ENCODE data around the gene NAALADL2.

Gene NAALADL2

DNA sequence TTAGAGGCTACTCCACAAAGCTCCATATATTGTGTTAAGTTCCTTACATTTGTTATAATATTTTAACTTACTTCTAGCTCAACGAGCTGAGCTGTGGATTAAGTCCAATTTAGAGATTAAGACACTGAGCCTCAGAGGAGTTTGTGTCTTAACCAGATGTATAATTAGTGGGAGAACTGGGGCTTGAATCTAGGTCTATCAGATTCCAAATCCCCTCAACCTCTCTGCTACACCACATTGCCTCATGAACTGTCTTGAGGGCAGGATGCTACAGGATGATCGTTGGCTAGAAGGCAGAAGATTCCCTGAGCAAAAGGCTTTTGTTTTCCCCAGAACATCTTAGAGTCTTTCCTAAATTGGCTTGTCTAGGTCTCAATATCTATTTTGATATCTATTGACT, 890.8 kb downstream of the NAALADL2 start:
- Histone ChIP-seq H3K27me3 (replicated peaks) (no peaks in the 10 kb centered on the region), H3K27ac (no peak overlapping the region), H3K4me3 (ENCODE audit: low read depth, low read length) (no peak overlapping the region), H3K36me3 (replicated peaks) (no peaks in the 10 kb centered on the region)
- no peak for DNase-seq
- TF ChIP-seq, protein P1, sequence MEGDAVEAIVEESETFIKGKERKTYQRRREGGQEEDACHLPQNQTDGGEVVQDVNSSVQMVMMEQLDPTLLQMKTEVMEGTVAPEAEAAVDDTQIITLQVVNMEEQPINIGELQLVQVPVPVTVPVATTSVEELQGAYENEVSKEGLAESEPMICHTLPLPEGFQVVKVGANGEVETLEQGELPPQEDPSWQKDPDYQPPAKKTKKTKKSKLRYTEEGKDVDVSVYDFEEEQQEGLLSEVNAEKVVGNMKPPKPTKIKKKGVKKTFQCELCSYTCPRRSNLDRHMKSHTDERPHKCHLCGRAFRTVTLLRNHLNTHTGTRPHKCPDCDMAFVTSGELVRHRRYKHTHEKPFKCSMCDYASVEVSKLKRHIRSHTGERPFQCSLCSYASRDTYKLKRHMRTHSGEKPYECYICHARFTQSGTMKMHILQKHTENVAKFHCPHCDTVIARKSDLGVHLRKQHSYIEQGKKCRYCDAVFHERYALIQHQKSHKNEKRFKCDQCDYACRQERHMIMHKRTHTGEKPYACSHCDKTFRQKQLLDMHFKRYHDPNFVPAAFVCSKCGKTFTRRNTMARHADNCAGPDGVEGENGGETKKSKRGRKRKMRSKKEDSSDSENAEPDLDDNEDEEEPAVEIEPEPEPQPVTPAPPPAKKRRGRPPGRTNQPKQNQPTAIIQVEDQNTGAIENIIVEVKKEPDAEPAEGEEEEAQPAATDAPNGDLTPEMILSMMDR (IDR thresholded peaks at IDR 0.05; ENCODE audit: low read depth, low read length, missing control alignments): no peak
- in situ Hi-C loops (cut with HindIII; ENCODE audit: low pct_ligation_motif_present, low sequenced_read_pairs): no loop called here

DNA sequence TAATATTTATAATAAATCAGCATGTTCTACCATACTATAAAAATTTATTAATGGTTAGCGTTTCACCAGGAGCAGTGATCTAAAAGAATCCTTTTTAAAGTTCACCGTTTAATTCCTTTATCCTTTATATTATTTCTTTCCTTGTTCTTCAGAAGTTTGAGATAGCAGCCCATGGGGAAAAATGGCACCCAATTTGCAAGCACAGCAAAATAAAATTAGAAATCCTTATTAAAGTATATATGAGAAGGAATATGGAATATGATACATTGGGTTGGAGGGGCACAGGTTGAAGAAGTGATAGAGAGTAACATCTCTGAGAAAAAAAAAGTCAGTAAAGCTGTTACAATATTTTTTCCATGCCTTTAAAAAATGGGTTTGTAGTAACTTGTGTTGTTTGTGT, 892.0 kb downstream of the NAALADL2 start:
- DNase-seq: no peak
- H3K4me3 ChIP-seq (ENCODE audit: low read depth, low read length): no peak overlapping the region
- no peak overlapping the region for H3K27ac ChIP-seq
- H3K36me3 ChIP-seq (replicated peaks): no peaks in the 10 kb centered on the region
- in situ Hi-C loops (cut with HindIII; ENCODE audit: low pct_ligation_motif_present, low sequenced_read_pairs): no loop called here
- no peaks in the 10 kb centered on the region for H3K27me3 ChIP-seq (replicated peaks)
- TF ChIP-seq, protein P1 (IDR thresholded peaks at IDR 0.05; ENCODE audit: low read depth, low read length, missing control alignments): no peak

DNA sequence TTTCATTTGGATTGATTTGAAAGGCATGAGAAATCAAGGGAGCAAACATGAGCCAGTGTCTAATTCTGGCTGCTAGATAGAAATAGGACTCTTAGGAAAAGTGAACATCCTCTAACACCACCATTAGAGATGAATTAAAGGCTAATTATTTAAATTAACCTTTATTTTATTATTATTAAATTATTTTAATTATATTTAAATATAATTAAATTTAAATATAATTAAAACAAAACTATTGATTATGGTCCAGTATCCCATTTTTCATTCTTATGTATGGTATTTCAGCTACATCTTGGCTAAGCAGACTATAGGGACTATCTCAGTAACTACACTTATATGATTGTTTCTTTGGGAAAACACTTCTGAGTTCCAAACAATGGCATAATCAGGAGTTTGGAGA, 904.8 kb downstream of the NAALADL2 start:
- H3K4me3 ChIP-seq (ENCODE audit: low read depth, low read length): no peak overlapping the region
- H3K27ac ChIP-seq: no peak overlapping the region
- H3K36me3 ChIP-seq (replicated peaks): no peaks in the 10 kb centered on the region
- TF ChIP-seq, protein P1 (IDR thresholded peaks at IDR 0.05; ENCODE audit: low read depth, low read length, missing control alignments): no peak
- DNase-seq: no peak
- H3K27me3 ChIP-seq (replicated peaks): no peaks in the 10 kb centered on the region
- in situ Hi-C loops (cut with HindIII; ENCODE audit: low pct_ligation_motif_present, low sequenced_read_pairs): no loop called here

DNA sequence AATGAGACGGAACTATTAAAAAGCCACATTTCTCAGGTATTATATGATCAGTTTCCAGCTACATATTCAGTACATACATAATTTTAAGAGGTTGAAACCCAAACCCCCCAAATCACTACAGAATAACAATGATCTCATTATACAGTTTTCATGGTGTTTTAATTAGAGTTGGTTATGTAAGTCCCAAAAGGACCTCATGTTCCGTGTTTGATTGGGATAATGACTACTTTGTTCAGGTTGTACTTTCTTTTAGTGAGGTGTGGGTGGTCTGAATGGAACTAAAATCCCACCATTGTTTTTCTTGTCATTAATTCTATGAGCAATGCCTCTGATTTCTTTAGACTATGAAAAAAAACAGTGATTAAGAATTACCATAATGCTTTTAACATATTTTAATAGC, 905.6 kb downstream of the NAALADL2 start:
- no peak overlapping the region for H3K27ac ChIP-seq
- in situ Hi-C loops (cut with HindIII; ENCODE audit: low pct_ligation_motif_present, low sequenced_read_pairs): no loop called here
- no peaks in the 10 kb centered on the region for H3K36me3 ChIP-seq (replicated peaks)
- TF ChIP-seq, protein P1 (IDR thresholded peaks at IDR 0.05; ENCODE audit: low read depth, low read length, missing control alignments): no peak
- no peak for DNase-seq
- H3K4me3 ChIP-seq (ENCODE audit: low read depth, low read length): no peak overlapping the region
- no peaks in the 10 kb centered on the region for H3K27me3 ChIP-seq (replicated peaks)

DNA sequence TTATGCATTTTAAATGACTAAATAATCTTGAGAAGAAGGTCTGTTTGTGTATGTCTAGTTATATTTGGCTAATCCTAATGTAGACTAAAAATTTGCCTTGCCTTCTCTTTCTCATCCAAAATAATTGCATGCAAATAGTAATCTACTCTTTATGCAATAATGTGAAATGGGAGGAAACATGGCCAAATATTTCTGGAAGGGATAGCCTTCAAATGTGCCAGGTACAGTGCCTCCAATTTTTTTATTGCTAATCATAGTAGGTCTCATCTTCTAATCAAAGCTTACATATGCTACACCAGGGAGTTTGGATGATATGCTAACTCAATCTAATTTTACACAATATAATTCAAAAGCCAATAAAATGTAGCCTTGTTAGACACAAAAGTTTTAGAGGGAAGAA, 911.3 kb downstream of the NAALADL2 start:
- in situ Hi-C loops (cut with HindIII; ENCODE audit: low pct_ligation_motif_present, low sequenced_read_pairs): no loop called here
- no peaks in the 10 kb centered on the region for H3K36me3 ChIP-seq (replicated peaks)
- no peak overlapping the region for H3K4me3 ChIP-seq (ENCODE audit: low read depth, low read length)
- TF ChIP-seq, protein P1 (IDR thresholded peaks at IDR 0.05; ENCODE audit: low read depth, low read length, missing control alignments): no peak
- DNase-seq: no peak
- H3K27me3 ChIP-seq (replicated peaks): no peaks in the 10 kb centered on the region
- no peak overlapping the region for H3K27ac ChIP-seq

DNA sequence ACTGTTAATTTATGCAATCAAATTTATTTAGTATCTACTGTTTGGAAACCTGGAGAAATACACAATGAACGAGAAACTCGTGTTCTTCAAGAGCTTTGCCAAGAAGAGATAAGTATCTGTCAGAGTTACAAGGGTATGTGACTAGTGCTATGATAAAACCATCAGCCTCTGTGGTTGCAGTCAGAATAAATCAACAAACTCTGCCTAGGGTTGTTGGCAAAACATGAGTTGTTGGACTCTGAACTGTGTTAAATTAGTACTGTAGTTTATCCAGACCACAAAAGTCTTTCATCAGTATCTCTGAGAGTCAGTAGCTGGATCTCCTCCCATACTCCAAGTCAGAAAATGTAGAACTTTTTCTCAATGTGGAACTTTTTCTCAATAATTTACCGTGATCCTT, 918.4 kb downstream of the NAALADL2 start:
- Histone ChIP-seq H3K36me3 (replicated peaks) (no peaks in the 10 kb centered on the region), H3K27ac (no peak overlapping the region), H3K4me3 (ENCODE audit: low read depth, low read length) (no peak overlapping the region), H3K27me3 (replicated peaks) (no peaks in the 10 kb centered on the region)
- TF ChIP-seq, protein P1 (IDR thresholded peaks at IDR 0.05; ENCODE audit: low read depth, low read length, missing control alignments): no peak
- in situ Hi-C loops (cut with HindIII; ENCODE audit: low pct_ligation_motif_present, low sequenced_read_pairs): no loop called here
- DNase-seq: no peak
